IMR-90 (cell line): ENCODE measurements around the gene ALKBH1. TPM values are rescaled to one million over a fixed set of nuclear protein-coding genes. Genes with fewer than 3 reads are reported as not detected.

Experiments
- ATAC-seq: fragments of 200-7000 bp; cut with Tn5 transposase; 2 replicates; pipeline ENCODE4 v1.9.1; 2020; ENCODE audit warnings: low read depth, mild to moderate bottlenecking, moderate library complexity
- BruUV-seq: library from RNA; stranded (reverse); fragments of 400-500 nt; replicated peaks from 2 replicates; lab custom pipeline; 2021; lab: Mats Ljungman, UMichigan
- CTCF ChIA-PET: fragments of 300-600 bp; formaldehyde crosslinking; extraction: SDS; loops from one replicate; lab custom pipeline; 2021; ENCODE audit warnings: antibody characterized with exemption; lab: Yijun Ruan, JAX
- POLR2A ChIA-PET: fragments of 300-600 bp; sonication (Branson Sonifier 250); formaldehyde crosslinking; loops from one replicate; lab custom pipeline; 2022; ENCODE audit warnings: antibody characterized with exemption; ENCODE audit not compliant: unreplicated experiment; lab: Charles Lee
- DNase-seq: peaks from one replicate; pipeline ENCODE4 v3.0.0; 2013
- H2AFZ ChIP-seq: replicated peaks from 2 replicates; pipeline ENCODE3; 2013; ENCODE audit warnings: low read length, mild to moderate bottlenecking; ENCODE audit not compliant: poor library complexity
- H2AK5ac ChIP-seq: 2 replicates; pipeline ENCODE4 v1.6.1; 2013; ENCODE audit warnings: low read depth, low read length, inconsistent platforms
- H2AK9ac ChIP-seq: replicated peaks from 2 replicates; pipeline ENCODE3; 2013; ENCODE audit warnings: mild to moderate bottlenecking, low read depth, low read length, moderate library complexity; ENCODE audit not compliant: poor library complexity
- H2BK120ac ChIP-seq: 2 replicates; pipeline ENCODE4 v1.6.1; 2013; ENCODE audit warnings: low read depth, low read length, inconsistent platforms
- H2BK15ac ChIP-seq: 3 replicates; pipeline ENCODE4 v1.6.1; 2013; ENCODE audit warnings: low read depth, low read length, inconsistent platforms
- H2BK20ac ChIP-seq: 2 replicates; pipeline ENCODE4 v1.6.1; 2013; ENCODE audit warnings: low read depth, mild to moderate bottlenecking, inconsistent platforms, low read length, moderate library complexity
- H2BK5ac ChIP-seq: 2 replicates; pipeline ENCODE4 v1.6.1; 2013; ENCODE audit warnings: mild to moderate bottlenecking, low read depth, low read length, inconsistent platforms; ENCODE audit not compliant: poor library complexity, severe bottlenecking
- H3K14ac ChIP-seq: replicated peaks from 2 replicates; pipeline ENCODE4 v1.6.1; 2013; ENCODE audit warnings: low read depth, low read length, inconsistent platforms
- H3K18ac ChIP-seq: 2 replicates; pipeline ENCODE4 v1.6.1; 2013; ENCODE audit warnings: low read depth, low read length, control low read depth
- H3K23ac ChIP-seq: 2 replicates; pipeline ENCODE4 v1.6.1; 2013; ENCODE audit warnings: low read depth, low read length, inconsistent platforms
- H3K27ac ChIP-seq: 2 replicates; pipeline ENCODE4 v1.5.1; 2013; ENCODE audit warnings: mild to moderate bottlenecking, control low read depth, low read length; ENCODE audit not compliant: insufficient read depth
- H3K27me3 ChIP-seq: 2 replicates; pipeline ENCODE4 v1.6.1; 2013; ENCODE audit warnings: low read length; ENCODE audit not compliant: control insufficient read depth, insufficient read depth
- H3K36me3 ChIP-seq: 2 replicates; pipeline ENCODE4 v1.6.1; 2013; ENCODE audit warnings: low read length, mixed read lengths; ENCODE audit not compliant: control insufficient read depth, insufficient read depth
- H3K4ac ChIP-seq: 2 replicates; pipeline ENCODE4 v1.6.1; 2013; ENCODE audit warnings: low read depth, low read length, inconsistent platforms
- H3K4me1 ChIP-seq: 2 replicates; pipeline ENCODE4 v1.6.1; 2013; ENCODE audit warnings: low read length, mixed read lengths; ENCODE audit not compliant: control insufficient read depth, insufficient read depth
- H3K4me2 ChIP-seq: 2 replicates; pipeline ENCODE4 v1.6.1; 2013; ENCODE audit warnings: low read depth, mild to moderate bottlenecking, control low read depth, low read length, moderate library complexity
- H3K4me3 ChIP-seq: 2 replicates; pipeline ENCODE4 v1.5.1; 2013; ENCODE audit warnings: low read depth, mild to moderate bottlenecking, control low read depth, low read length, moderate library complexity; ENCODE audit not compliant: insufficient read depth
- H3K56ac ChIP-seq: 2 replicates; pipeline ENCODE4 v1.6.1; 2013; ENCODE audit warnings: low read length, inconsistent platforms; ENCODE audit not compliant: insufficient read depth; ENCODE audit errors: extremely low read depth
- H3K79me1 ChIP-seq, 2 experiments: 2 replicates each; pipeline ENCODE4 v1.6.1; 2013; ENCODE audit warnings: low read length in 2 of 2, inconsistent platforms in 1 of 2, low read depth in 1 of 2
- H3K9ac ChIP-seq: 2 replicates; pipeline ENCODE4 v1.6.1; 2013; ENCODE audit warnings: low read depth, low read length, control low read depth
- H3K9me1 ChIP-seq: 2 replicates; pipeline ENCODE4 v1.6.1; 2013; ENCODE audit warnings: low read length, inconsistent platforms; ENCODE audit not compliant: insufficient read depth
- H3K9me3 ChIP-seq: 2 replicates; pipeline ENCODE4 v1.6.1; 2013; ENCODE audit warnings: low read length; ENCODE audit not compliant: control insufficient read depth, insufficient read depth
- H4K20me1 ChIP-seq: 2 replicates; pipeline ENCODE4 v1.6.1; 2013; ENCODE audit warnings: low read length, inconsistent platforms; ENCODE audit not compliant: insufficient read depth
- H4K5ac ChIP-seq: 2 replicates; pipeline ENCODE4 v1.6.1; 2013; ENCODE audit warnings: mild to moderate bottlenecking, low read depth, low read length, control low read depth
- H4K8ac ChIP-seq, 2 experiments: 2 replicates each; pipeline ENCODE4 v1.6.1; 2013; ENCODE audit warnings: low read depth in 2 of 2, low read length in 2 of 2, control low read depth in 1 of 2, inconsistent platforms in 1 of 2
- H4K91ac ChIP-seq: 2 replicates; pipeline ENCODE4 v1.6.1; 2013; ENCODE audit warnings: low read depth, low read length, inconsistent platforms; ENCODE audit not compliant: insufficient read depth
- CHD1 ChIP-seq: IDR thresholded peaks from 2 replicates; pipeline ENCODE4 v1.6.1; 2012; ENCODE audit warnings: low read depth, low read length, improper control_type of control experiment
- MAFK ChIP-seq: IDR thresholded peaks from 2 replicates; pipeline ENCODE4 v1.6.1; 2012; ENCODE audit warnings: low read depth, low read length, improper control_type of control experiment
- NFE2L2 ChIP-seq: fragments of 150-350 bp; IDR thresholded peaks from 2 replicates; pipeline ENCODE4 v1.6.1; 2016; ENCODE audit warnings: low read depth, mild to moderate bottlenecking, low read length
- POLR2A ChIP-seq: IDR thresholded peaks from 2 replicates; pipeline ENCODE4 v1.6.1; 2012; ENCODE audit warnings: mild to moderate bottlenecking, low read depth, low read length
- RAD21 ChIP-seq: IDR thresholded peaks from 2 replicates; pipeline ENCODE4 v1.6.1; 2012; ENCODE audit warnings: low read length, improper control_type of control experiment
- RCOR1 ChIP-seq: IDR thresholded peaks from 2 replicates; pipeline ENCODE4 v1.6.1; 2012; ENCODE audit warnings: mild to moderate bottlenecking, low read length, improper control_type of control experiment; ENCODE audit not compliant: insufficient replicate concordance
- SMC3 ChIP-seq: fragments of 150-350 bp; IDR thresholded peaks from 2 replicates; pipeline ENCODE4 v1.6.1; 2016; ENCODE audit warnings: low read depth, mild to moderate bottlenecking, antibody characterized with exemption, low read length, moderate library complexity
- WGBS, 2 experiments: methylation state at CpG; one replicate each; pipeline versions ENCODE4 v1.1.5 to v1.1.7; 2013; ENCODE audit warnings: missing lambda C conversion rate in 2 of 2; ENCODE audit not compliant: insufficient read length in 1 of 2; ENCODE audit errors: extremely low coverage in 2 of 2; 5-methylcytosine and 5-hydroxymethylcytosine counted together
- dilution Hi-C: fragments of 300-500 bp; cut with HindIII; formaldehyde crosslinking; loops from one replicate; pipeline ENCODE4 v1.14.3; 2018; ENCODE audit warnings: low sequenced_read_pairs; ENCODE audit not compliant: unreplicated experiment
- in situ Hi-C: fragments of 300-500 bp; cut with MboI; formaldehyde crosslinking; loops from 3 replicates; pipeline ENCODE4 v1.14.3; 2019; ENCODE audit warnings: low sequenced_read_pairs, inconsistent platforms, mixed read lengths
- intact Hi-C: fragments of 100-400 bp; cut with micrococcal nuclease; formaldehyde crosslinking; loops from 2 replicates; pipeline ENCODE4 v1.10.0; 2022
- polyA plus RNA-seq, 3 experiments: library from polyadenylated mRNA; depleted of rRNA; stranded (reverse); fragments of >200 nt; gene quantifications; 2 replicates each; pipeline ENCODE4 v1.2.3, GENCODE V29; 2012; ENCODE audit warnings: low replicate concordance in 1 of 3
- total RNA-seq: library from RNA; depleted of rRNA; stranded (reverse); fragments of >200 nt; gene quantifications from 2 replicates; pipeline ENCODE4 v1.2.3, GENCODE V29; 2012
- TF ChIP-seq, protein P1 (sequence below): fragments of 150-350 bp; IDR thresholded peaks from 2 replicates; pipeline ENCODE4 v1.6.1; 2016; ENCODE audit warnings: low read depth, mild to moderate bottlenecking, low read length, moderate library complexity, borderline replicate concordance

The ALKBH1 gene
- total and polyA plus RNA-seq, 2 of the 4 experiments (the other 2 are of a cell fraction), result 10.0 to 10.8 TPM

DNA sequence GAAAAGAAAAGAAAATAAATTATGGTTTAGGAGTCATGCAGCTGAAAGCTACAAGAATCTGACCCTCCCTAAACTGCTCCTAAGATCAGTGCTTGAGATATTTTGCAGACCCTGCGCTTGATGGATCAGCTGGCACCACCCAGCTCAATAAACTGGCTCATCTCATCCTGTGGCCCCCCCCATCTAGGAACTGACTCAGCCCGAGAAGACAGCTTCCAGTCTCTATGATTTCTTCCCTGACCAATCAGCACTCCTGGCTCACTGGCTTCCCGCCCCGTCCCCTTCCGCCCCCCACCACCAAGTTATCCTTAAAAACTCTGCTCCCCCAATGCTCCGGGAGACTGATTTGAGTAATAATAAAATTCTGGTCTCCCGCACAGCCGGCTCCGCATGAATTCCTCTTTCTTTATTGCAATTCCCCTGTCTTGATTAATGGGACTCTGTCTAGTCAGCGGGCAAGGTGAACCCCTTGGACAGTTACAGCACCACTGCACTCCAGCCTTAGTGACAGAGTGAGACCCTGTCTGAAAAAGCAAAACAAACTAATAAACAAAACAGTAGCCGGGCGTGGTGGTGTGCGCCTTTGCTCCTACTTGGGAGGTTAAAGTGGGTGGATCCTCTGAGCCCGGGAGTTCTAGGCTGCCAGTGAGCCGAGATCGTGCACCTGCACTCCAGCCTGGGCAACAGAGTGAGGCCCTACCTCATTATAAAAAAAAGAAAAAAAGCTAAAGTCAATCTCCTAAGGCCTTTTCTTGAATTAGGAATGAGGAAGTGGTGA is 66.9 kb downstream of the ALKBH1 start:
- H2BK15ac ChIP-seq, result peak overlapping the region; percentile 79; the same call in 2 of the 3 replicates
- no peak overlapping the region for H3K9ac ChIP-seq
- no peak overlapping the region; the same call in none of the 2 replicates for H4K91ac ChIP-seq
- dilution Hi-C loops, result no loop called here
- H4K20me1 ChIP-seq, result no peaks in the 10 kb centered on the region
- H2AFZ ChIP-seq, result peak overlapping the region; percentile 98
- H2AK9ac ChIP-seq, result peak overlapping the region; percentile 88
- H3K9me3 ChIP-seq, result no peaks in the 10 kb centered on the region
- peaks cover 8% of the 10 kb centered on the region for H3K4me1 ChIP-seq
- TF ChIP-seq MAFK (no peak), POLR2A (no peak), CHD1 (no peak), SMC3 (no peak), NFE2L2 (no peak), RAD21 (no peak), RCOR1 (no peak)
- TF ChIP-seq, protein P1, sequence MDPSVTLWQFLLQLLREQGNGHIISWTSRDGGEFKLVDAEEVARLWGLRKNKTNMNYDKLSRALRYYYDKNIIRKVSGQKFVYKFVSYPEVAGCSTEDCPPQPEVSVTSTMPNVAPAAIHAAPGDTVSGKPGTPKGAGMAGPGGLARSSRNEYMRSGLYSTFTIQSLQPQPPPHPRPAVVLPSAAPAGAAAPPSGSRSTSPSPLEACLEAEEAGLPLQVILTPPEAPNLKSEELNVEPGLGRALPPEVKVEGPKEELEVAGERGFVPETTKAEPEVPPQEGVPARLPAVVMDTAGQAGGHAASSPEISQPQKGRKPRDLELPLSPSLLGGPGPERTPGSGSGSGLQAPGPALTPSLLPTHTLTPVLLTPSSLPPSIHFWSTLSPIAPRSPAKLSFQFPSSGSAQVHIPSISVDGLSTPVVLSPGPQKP, result no peak
- peak overlapping the region; percentile 82 for H2AK5ac ChIP-seq
- peak overlapping the region; percentile 89 for H2BK20ac ChIP-seq
- DNase-seq, result peak; percentile 35
- no peaks in the 10 kb centered on the region for H3K27me3 ChIP-seq
- peak overlapping the region; percentile 84 for H3K4ac ChIP-seq
- H2BK5ac ChIP-seq, result peak overlapping the region; percentile 59
- 100% methylated on average over 2 of the region's 16 CpGs; no CpG with 5 or more reads in 1 of the 2 experiments for WGBS, 2 experiments
- intact Hi-C loops, result no loop called here
- no TSS peak for BruUV-seq
- no peak overlapping the region for H3K4me3 ChIP-seq
- H3K27ac ChIP-seq, result no peak overlapping the region; the same call in 1 of the 2 replicates
- H3K79me1 ChIP-seq, result peaks cover 0 to 5% of the 10 kb centered on the region in 2 experiments; a peak in 1 of 4 replicates
- H3K18ac ChIP-seq, result no peak overlapping the region
- H4K5ac ChIP-seq, result peak overlapping the region; percentile 88
- no peak overlapping the region; the same call in 1 of the 2 replicates for H3K56ac ChIP-seq
- H3K9me1 ChIP-seq, result peaks cover 13% of the 10 kb centered on the region
- H3K14ac ChIP-seq, result peak overlapping the region; percentile 89; the same call in 1 of the 2 replicates
- in situ Hi-C loops, result no loop called here
- ChIA-PET POLR2A (interaction anchor here (0.6 kb wide), 1 partner anchor 122 kb away, joined by 3 read pairs; no protein-coding TSS in a partner anchor), CTCF (interaction anchor here (0.7 kb wide), 1 partner anchor 1174 kb away, joined by 5 read pairs; no protein-coding TSS in a partner anchor)
- no peak overlapping the region for H3K4me2 ChIP-seq
- peak overlapping the region; percentile 88 for H2BK120ac ChIP-seq
- H3K36me3 ChIP-seq, result no peaks in the 10 kb centered on the region
- H3K23ac ChIP-seq, result peak overlapping the region; percentile 71; the same call in 1 of the 2 replicates
- no peak for ATAC-seq
- H4K8ac ChIP-seq, result peak overlapping the region; percentile 96; a peak in 3 of 4 replicates
